ENCODE data around the gene GRPEL1. TPM values are rescaled to one million over a fixed set of nuclear protein-coding genes. Genes with fewer than 3 reads are reported as not detected.

The GRPEL1 gene
- total RNA-seq, 1 experiment from 2014 or later = 46.6 TPM

- ChIA-PET CTCF (no interaction called here), POLR2A (interaction anchor here (0.7 kb wide), 2 partner anchors 376 to 660 kb away, joined by 6 to 10 read pairs; no protein-coding TSS in a partner anchor)
- no peak overlapping the region for H3K27ac ChIP-seq (ENCODE audit: low read length)
- no peaks in the 10 kb centered on the region for H3K27me3 ChIP-seq (ENCODE audit: control insufficient read depth, insufficient read depth, low read length)
- H3K9me3 ChIP-seq (ENCODE audit: control insufficient read depth, insufficient read depth, low read depth, low read length) = no peaks in the 10 kb centered on the region
- in situ Hi-C loops (cut with HindIII; ENCODE audit: low pct_unique_long_range_greater_than_20kb, low sequenced_read_pairs) = no loop called here
- BruUV-seq (replicated peaks) = no TSS peak
- H3K4me3 ChIP-seq (ENCODE audit: low read depth in 2 of 2, low read length in 2 of 2) = no peak overlapping the region
- no peak for TF ChIP-seq TCF7L2 (IDR thresholded peaks at IDR 0.05; ENCODE audit: low read depth, low read length)
- TF ChIP-seq, protein P1, sequence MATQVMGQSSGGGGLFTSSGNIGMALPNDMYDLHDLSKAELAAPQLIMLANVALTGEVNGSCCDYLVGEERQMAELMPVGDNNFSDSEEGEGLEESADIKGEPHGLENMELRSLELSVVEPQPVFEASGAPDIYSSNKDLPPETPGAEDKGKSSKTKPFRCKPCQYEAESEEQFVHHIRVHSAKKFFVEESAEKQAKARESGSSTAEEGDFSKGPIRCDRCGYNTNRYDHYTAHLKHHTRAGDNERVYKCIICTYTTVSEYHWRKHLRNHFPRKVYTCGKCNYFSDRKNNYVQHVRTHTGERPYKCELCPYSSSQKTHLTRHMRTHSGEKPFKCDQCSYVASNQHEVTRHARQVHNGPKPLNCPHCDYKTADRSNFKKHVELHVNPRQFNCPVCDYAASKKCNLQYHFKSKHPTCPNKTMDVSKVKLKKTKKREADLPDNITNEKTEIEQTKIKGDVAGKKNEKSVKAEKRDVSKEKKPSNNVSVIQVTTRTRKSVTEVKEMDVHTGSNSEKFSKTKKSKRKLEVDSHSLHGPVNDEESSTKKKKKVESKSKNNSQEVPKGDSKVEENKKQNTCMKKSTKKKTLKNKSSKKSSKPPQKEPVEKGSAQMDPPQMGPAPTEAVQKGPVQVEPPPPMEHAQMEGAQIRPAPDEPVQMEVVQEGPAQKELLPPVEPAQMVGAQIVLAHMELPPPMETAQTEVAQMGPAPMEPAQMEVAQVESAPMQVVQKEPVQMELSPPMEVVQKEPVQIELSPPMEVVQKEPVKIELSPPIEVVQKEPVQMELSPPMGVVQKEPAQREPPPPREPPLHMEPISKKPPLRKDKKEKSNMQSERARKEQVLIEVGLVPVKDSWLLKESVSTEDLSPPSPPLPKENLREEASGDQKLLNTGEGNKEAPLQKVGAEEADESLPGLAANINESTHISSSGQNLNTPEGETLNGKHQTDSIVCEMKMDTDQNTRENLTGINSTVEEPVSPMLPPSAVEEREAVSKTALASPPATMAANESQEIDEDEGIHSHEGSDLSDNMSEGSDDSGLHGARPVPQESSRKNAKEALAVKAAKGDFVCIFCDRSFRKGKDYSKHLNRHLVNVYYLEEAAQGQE (IDR thresholded peaks at IDR 0.05; ENCODE audit: insufficient read depth in 1 of 2, low read depth in 2 of 2, low read length in 1 of 2) = no peak
- TF ChIP-seq POLR2AphosphoS5 (IDR thresholded peaks at IDR 0.05; ENCODE audit: low read depth, low read length) = no peak
- no peak for TF ChIP-seq SIN3A (IDR thresholded peaks at IDR 0.05; ENCODE audit: borderline replicate concordance, insufficient read depth, low read depth, low read length)
- TF ChIP-seq, protein P2, sequence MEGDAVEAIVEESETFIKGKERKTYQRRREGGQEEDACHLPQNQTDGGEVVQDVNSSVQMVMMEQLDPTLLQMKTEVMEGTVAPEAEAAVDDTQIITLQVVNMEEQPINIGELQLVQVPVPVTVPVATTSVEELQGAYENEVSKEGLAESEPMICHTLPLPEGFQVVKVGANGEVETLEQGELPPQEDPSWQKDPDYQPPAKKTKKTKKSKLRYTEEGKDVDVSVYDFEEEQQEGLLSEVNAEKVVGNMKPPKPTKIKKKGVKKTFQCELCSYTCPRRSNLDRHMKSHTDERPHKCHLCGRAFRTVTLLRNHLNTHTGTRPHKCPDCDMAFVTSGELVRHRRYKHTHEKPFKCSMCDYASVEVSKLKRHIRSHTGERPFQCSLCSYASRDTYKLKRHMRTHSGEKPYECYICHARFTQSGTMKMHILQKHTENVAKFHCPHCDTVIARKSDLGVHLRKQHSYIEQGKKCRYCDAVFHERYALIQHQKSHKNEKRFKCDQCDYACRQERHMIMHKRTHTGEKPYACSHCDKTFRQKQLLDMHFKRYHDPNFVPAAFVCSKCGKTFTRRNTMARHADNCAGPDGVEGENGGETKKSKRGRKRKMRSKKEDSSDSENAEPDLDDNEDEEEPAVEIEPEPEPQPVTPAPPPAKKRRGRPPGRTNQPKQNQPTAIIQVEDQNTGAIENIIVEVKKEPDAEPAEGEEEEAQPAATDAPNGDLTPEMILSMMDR (IDR thresholded peaks at IDR 0.05) = no peak
- H3K36me3 ChIP-seq (ENCODE audit: control insufficient read depth, insufficient read depth, low read length) = no peaks in the 10 kb centered on the region
- intact Hi-C loops (cut with micrococcal nuclease; ENCODE audit: unreplicated experiment) = no loop called here
- no peak for ATAC-seq
- H3K4me1 ChIP-seq (ENCODE audit: control insufficient read depth, insufficient read depth, low read length) = peaks cover 10% of the 10 kb centered on the region
- no peak for DNase-seq (ENCODE audit: low read depth, low spot score)
Measured at GRCh38 chr4:7051144-7051495, 16.7 kb downstream of the GRPEL1 start.

DNA sequence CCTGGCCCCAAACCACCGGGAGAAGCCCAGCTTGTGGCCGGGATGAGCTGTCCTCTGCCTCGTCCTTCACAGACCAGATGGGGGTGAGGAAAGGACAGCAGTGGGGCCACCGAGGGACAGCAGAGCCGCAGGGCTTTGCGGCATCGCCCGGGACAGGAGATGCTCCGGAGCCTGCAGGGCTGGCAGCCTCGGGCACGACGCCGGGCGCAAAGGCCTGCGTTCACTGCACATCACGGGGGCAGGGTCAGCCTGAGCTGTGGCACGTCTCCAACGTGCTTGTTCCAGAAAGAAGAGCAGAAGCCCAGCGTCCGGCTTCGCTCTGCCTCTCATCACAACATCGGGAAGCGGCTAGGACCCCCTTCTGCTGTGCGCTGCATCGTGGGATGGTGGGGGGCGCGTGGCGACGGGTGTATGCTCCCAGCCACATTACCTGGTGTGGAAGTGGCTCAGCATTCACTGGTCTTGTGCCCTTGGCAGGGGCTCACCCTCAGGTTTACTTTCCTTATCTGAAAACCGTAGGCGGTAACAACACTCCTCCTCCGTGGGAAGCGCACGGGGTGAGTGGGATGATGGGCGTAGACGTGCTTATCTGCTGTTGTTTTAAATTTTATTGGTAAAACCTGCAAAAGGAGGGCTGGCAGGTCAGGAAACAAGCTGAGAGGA, 17.3 kb downstream of the GRPEL1 start:
- no peaks in the 10 kb centered on the region for H3K36me3 ChIP-seq (ENCODE audit: control insufficient read depth, insufficient read depth, low read length)

More for the DNA sequence above, 17.3 kb downstream of the GRPEL1 start:
- no peaks in the 10 kb centered on the region for H3K27me3 ChIP-seq (ENCODE audit: control insufficient read depth, insufficient read depth, low read length)
- no peaks in the 10 kb centered on the region for H3K9me3 ChIP-seq (ENCODE audit: control insufficient read depth, insufficient read depth, low read depth, low read length)
- in situ Hi-C loops (cut with HindIII; ENCODE audit: low pct_unique_long_range_greater_than_20kb, low sequenced_read_pairs) (no loop called here), intact Hi-C loops (cut with micrococcal nuclease; ENCODE audit: unreplicated experiment) (no loop called here)
- no peak for ATAC-seq
- CTCF ChIA-PET = no interaction called here
- TF ChIP-seq SIN3A (IDR thresholded peaks at IDR 0.05; ENCODE audit: borderline replicate concordance, insufficient read depth, low read depth, low read length) (no peak), POLR2AphosphoS5 (IDR thresholded peaks at IDR 0.05; ENCODE audit: low read depth, low read length) (no peak)
- TF ChIP-seq, protein P1 (IDR thresholded peaks at IDR 0.05; ENCODE audit: insufficient read depth in 1 of 2, low read depth in 2 of 2, low read length in 1 of 2) = no peak
- H3K4me1 ChIP-seq (ENCODE audit: control insufficient read depth, insufficient read depth, low read length) = peaks cover 11% of the 10 kb centered on the region
- H3K4me3 ChIP-seq (ENCODE audit: low read depth in 2 of 2, low read length in 2 of 2) = no peak overlapping the region
- no TSS peak for BruUV-seq (replicated peaks)
- POLR2A ChIA-PET = interaction anchor here (0.7 kb wide), 2 partner anchors 376 to 660 kb away, joined by 6 to 10 read pairs; no protein-coding TSS in a partner anchor
- no peak overlapping the region for H3K27ac ChIP-seq (ENCODE audit: low read length)
- DNase-seq (ENCODE audit: low read depth, low spot score) = no peak
